ENCODE results near the gene SRRM5.

DNA sequence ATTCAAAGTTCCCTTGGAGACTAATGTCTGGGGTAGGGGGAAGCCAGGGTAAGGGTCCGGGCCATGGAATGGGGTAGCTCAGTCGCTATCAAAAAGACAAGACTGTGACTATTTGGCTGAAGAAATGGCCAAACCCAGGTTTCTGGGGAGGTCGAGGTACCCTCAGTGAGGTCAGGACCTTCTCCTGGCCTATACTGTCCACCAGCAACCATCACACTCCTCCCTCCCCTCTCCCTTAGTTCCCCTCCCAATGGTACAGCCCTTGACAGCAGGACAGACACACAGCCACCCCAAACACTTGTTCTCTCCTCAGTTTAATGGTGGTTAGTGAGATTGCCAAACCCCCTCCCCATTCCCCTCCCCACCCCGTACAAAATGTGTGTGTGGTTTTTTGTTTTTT lies 10.2 kb downstream of the SRRM5 start:
- TF ChIP-seq ZNF274 (CRISPR knock-in tag; IDR thresholded peaks at IDR 0.05) (no peak), POLR2A (IDR thresholded peaks at IDR 0.05; ENCODE audit: insufficient read depth in 1 of 2, low read depth in 2 of 2, low read length in 2 of 2) (no peak), SUZ12 (IDR thresholded peaks at IDR 0.05; ENCODE audit: low read depth, low read length) (no peak), GABPA (IDR thresholded peaks at IDR 0.05; ENCODE audit: low read depth, low read length) (no peak), GABPA (CRISPR knock-in tag; IDR thresholded peaks at IDR 0.05; ENCODE audit: low read depth) (no peak)
- TF ChIP-seq, protein P1, sequence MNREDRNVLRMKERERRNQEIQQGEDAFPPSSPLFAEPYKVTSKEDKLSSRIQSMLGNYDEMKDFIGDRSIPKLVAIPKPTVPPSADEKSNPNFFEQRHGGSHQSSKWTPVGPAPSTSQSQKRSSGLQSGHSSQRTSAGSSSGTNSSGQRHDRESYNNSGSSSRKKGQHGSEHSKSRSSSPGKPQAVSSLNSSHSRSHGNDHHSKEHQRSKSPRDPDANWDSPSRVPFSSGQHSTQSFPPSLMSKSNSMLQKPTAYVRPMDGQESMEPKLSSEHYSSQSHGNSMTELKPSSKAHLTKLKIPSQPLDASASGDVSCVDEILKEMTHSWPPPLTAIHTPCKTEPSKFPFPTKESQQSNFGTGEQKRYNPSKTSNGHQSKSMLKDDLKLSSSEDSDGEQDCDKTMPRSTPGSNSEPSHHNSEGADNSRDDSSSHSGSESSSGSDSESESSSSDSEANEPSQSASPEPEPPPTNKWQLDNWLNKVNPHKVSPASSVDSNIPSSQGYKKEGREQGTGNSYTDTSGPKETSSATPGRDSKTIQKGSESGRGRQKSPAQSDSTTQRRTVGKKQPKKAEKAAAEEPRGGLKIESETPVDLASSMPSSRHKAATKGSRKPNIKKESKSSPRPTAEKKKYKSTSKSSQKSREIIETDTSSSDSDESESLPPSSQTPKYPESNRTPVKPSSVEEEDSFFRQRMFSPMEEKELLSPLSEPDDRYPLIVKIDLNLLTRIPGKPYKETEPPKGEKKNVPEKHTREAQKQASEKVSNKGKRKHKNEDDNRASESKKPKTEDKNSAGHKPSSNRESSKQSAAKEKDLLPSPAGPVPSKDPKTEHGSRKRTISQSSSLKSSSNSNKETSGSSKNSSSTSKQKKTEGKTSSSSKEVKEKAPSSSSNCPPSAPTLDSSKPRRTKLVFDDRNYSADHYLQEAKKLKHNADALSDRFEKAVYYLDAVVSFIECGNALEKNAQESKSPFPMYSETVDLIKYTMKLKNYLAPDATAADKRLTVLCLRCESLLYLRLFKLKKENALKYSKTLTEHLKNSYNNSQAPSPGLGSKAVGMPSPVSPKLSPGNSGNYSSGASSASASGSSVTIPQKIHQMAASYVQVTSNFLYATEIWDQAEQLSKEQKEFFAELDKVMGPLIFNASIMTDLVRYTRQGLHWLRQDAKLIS (CRISPR knock-in tag; IDR thresholded peaks at IDR 0.05), result no peak
- TF ChIP-seq, protein P2, sequence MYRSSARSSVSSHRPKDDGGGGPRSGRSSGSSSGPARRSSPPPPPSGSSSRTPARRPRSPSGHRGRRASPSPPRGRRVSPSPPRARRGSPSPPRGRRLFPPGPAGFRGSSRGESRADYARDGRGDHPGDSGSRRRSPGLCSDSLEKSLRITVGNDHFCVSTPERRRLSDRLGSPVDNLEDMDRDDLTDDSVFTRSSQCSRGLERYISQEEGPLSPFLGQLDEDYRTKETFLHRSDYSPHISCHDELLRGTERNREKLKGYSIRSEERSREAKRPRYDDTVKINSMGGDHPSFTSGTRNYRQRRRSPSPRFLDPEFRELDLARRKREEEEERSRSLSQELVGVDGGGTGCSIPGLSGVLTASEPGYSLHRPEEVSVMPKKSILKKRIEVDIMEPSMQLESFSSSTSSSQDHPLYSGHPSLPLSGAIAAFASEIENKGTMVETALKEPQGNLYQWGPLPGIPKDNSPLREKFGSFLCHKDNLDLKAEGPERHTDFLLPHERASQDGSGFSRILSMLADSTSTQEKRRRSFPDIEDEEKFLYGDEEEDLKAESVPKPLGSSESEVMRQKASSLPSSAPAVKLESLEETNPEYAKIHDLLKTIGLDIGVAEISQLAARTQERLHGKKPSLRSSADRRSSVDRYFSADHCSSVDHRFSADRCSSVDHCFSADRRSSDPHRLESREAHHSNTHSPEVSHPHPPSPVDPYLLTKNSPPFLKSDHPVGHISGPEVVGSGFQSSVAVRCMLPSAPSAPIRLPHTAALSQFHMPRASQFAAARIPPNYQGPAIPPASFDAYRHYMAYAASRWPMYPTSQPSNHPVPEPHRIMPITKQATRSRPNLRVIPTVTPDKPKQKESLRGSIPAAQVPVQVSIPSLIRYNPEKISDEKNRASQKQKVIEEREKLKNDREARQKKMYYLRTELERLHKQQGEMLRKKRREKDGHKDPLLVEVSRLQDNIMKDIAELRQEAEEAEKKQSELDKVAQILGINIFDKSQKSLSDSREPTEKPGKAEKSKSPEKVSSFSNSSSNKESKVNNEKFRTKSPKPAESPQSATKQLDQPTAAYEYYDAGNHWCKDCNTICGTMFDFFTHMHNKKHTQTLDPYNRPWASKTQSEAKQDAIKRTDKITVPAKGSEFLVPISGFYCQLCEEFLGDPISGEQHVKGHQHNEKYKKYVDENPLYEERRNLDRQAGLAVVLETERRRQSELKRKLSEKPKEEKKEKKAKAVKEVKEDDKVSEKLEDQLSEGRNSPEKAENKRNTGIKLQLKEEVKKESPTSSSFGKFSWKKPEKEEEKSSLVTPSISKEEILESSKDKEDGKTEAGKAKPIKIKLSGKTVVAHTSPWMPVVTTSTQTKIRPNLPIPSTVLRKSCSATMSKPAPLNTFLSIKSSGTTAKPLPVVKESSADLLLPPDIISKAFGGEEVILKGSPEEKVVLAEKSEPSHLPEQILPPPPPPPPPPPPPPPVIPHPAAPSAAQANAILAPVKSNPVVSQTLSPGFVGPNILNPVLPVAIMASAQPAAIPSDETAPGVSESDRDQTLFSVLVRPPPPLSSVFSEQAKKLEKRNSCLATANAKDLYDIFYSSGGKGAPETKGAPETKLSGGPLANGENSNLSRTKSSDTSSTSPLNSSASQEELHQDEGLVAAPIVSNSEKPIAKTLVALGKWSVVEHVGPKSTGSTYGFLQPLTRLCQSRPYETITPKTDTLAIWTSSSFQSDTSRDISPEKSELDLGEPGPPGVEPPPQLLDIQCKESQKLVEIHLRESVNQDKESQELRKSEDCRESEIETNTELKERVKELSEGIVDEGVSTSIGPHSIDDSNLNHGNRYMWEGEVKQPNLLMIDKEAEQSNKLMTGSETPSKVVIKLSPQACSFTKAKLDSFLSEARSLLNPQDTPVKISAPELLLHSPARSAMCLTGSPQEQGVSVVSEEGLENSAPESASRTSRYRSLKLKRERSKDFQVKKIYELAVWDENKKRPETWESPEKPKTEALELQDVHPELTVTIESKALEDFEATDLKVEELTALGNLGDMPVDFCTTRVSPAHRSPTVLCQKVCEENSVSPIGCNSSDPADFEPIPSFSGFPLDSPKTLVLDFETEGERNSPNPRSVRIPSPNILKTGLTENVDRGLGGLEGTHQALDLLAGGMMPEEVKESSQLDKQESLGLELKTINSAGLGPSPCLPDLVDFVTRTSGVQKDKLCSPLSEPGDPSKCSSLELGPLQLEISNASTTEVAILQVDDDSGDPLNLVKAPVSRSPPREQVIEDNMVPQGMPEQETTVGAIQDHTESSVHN (CRISPR knock-in tag; IDR thresholded peaks at IDR 0.05), result no peak
- TF ChIP-seq, protein P3, sequence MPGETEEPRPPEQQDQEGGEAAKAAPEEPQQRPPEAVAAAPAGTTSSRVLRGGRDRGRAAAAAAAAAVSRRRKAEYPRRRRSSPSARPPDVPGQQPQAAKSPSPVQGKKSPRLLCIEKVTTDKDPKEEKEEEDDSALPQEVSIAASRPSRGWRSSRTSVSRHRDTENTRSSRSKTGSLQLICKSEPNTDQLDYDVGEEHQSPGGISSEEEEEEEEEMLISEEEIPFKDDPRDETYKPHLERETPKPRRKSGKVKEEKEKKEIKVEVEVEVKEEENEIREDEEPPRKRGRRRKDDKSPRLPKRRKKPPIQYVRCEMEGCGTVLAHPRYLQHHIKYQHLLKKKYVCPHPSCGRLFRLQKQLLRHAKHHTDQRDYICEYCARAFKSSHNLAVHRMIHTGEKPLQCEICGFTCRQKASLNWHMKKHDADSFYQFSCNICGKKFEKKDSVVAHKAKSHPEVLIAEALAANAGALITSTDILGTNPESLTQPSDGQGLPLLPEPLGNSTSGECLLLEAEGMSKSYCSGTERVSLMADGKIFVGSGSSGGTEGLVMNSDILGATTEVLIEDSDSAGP (CRISPR knock-in tag; IDR thresholded peaks at IDR 0.05; ENCODE audit: borderline replicate concordance), result no peak

All from HepG2 (cell line).